ENCODE measurements around the gene SERPING1. TPM values are rescaled to one million over a fixed set of nuclear protein-coding genes. Genes with fewer than 3 reads are reported as not detected.

SERPING1 gene
- total RNA-seq, 4 donors from 2014 or later, result 107 to 343 (median 196) TPM

DNA sequence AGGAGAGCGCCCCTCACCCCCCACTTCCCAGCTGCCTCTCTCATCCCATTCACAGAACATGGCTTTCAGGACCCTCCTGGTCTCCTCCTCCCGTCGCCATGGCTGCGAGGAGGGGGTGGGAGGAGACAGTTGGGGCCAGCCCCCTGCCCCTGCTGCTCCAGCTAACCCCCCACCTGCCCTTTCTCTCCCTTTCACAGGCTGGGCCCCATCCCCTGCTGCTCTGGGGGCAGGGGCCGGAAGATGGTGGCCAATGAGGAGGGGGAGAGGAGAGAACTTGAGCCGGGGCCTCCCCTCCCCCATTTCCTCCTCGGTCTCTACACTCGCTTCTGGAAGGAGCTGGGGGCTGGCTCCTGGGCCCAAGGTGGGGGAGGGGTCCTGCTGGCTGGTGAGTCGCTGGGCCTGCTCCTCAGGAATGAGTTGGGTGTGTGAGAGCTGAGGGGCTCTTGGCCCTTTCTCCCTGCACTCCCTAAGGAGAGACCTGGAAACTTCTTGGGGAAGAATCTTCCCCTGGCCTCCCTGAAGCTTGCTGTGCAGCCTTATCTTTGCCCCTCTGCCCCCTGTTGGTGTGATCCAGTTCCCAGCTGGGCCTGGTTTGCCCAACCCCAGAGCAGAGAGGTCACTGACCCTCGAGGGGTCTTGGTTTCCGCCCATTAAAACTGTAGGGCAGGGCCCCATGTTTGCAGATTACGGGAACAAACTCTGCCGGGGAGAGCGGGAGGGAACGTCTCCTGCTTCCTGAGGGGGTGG, 42.0 kb downstream of the SERPING1 start:
- TF ChIP-seq POLR2A (IDR thresholded peaks at IDR 0.05) (no peak), CTCF (IDR thresholded peaks at IDR 0.05) (no peak)
- Histone ChIP-seq H3K27ac (peak overlapping the region in 2 of 3 donors; percentile 71 to 73), H3K27me3 (no peaks in the 10 kb centered on the region), H3K9me3 (no peaks in the 10 kb centered on the region), H3K36me3 (no peaks in the 10 kb centered on the region), H3K4me3 (replicated peaks in 1 of 3) (peak overlapping the region; percentile 65 to 88 (median 70)), H3K4me1 (peaks cover 50 to 63% of the 10 kb centered on the region in 2 donors)
- peak; percentile 50 to 52 for DNase-seq
- intact Hi-C loops (cut with DNase I), result loop anchor here (5.0 to 10.0 kb wide), 2 partner anchors 72 to 295 kb away; partner anchors contain the start of gene UBE2L6
- WGBS, 2 donors, result 3 to 24% methylated on average over 5 to 14 of the region's 15 CpGs

DNA sequence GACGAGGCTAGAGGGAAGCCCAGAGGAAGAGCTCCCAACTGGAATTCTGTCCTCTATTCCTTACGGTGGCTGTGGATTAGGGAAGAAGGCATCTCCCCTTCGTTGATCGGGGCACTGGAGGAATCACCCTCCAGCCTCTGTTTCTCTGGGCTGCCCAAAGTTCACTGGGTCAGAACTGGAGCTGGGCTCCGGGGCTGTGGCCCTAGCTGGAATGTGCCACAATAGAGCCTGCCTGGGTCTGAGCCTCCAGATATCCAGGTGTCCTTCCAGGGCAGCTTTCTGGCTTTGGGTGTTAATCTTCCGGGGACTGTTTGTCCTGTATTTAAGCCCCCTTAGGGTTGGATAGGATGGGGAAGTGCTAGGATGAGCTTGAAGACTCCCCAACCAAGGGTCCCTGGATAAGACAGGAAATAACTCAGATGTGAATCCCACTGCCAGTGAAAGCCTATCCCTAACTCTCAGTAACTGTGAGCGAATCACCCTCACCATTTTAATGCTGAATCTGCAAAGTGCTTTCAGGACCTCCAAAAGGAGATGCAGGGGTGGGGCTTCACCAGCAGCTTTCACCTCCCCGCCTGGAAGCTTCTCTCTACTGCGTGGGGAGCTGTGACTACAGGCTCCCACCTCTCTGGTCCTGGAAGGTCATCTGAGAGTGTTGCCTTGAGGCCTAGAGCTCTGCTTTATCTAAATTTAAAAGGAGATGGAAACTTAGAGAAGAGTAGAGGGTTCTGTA, 42.7 kb downstream of the SERPING1 start:
- H3K4me3 ChIP-seq (replicated peaks in 1 of 3), result no peak overlapping the region
- H3K36me3 ChIP-seq, result no peaks in the 10 kb centered on the region
- DNase-seq, result no peak
- WGBS, 2 donors, result 47 to 60% methylated on average over 6 to 8 of the region's 9 CpGs
- peak overlapping the region in 2 of 3 donors; percentile 71 to 73 for H3K27ac ChIP-seq
- H3K9me3 ChIP-seq, result no peaks in the 10 kb centered on the region
- no peak for TF ChIP-seq POLR2A (IDR thresholded peaks at IDR 0.05)
- no peak for TF ChIP-seq CTCF (IDR thresholded peaks at IDR 0.05)
- H3K4me1 ChIP-seq, result peaks cover 58 to 71% of the 10 kb centered on the region in 2 donors
- no peaks in the 10 kb centered on the region for H3K27me3 ChIP-seq
- intact Hi-C loops (cut with DNase I), result loop anchor here (10.0 kb wide), 1 partner anchor 295 kb away; no protein-coding TSS in a partner anchor

- 47 to 51% methylated on average over 7 of the region's 7 CpGs for WGBS, 2 donors
- H3K27ac ChIP-seq, result peak overlapping the region; percentile 67 to 73 (median 71)
- peaks cover 68 to 81% of the 10 kb centered on the region in 2 donors for H3K4me1 ChIP-seq
- TF ChIP-seq POLR2A (IDR thresholded peaks at IDR 0.05) (no peak), CTCF (IDR thresholded peaks at IDR 0.05) (peak in 4 of 6 experiments; percentile 41 to 51 (median 48))
- intact Hi-C loops (cut with DNase I), result loop anchor here (10.0 kb wide), 1 partner anchor 296 kb away; no protein-coding TSS in a partner anchor
- no peaks in the 10 kb centered on the region for H3K36me3 ChIP-seq
- no peaks in the 10 kb centered on the region for H3K9me3 ChIP-seq
- H3K27me3 ChIP-seq, result no peaks in the 10 kb centered on the region
- peak; percentile 68 to 74 for DNase-seq
- H3K4me3 ChIP-seq (replicated peaks in 1 of 3), result no peak overlapping the region
Observed at GRCh38 chr11:57641011-57641807, 43.7 kb downstream of the SERPING1 start.

GRCh38 chr11:57643802-57644201, 46.3 kb downstream of the SERPING1 start:
- Histone ChIP-seq H3K36me3 (no peaks in the 10 kb centered on the region), H3K4me1 (peaks cover 79 to 100% of the 10 kb centered on the region in 2 donors), H3K9me3 (no peaks in the 10 kb centered on the region), H3K4me3 (replicated peaks in 1 of 3) (no peak overlapping the region), H3K27me3 (peaks cover 3% of the 10 kb centered on the region), H3K27ac (no peak overlapping the region)
- TF ChIP-seq POLR2A (IDR thresholded peaks at IDR 0.05) (no peak), CTCF (IDR thresholded peaks at IDR 0.05) (no peak)
- DNase-seq, result no peak
- 79 to 83% methylated on average over 3 of the region's 3 CpGs for WGBS, 2 donors
- intact Hi-C loops (cut with DNase I), result loop anchor here (10.0 kb wide), 1 partner anchor 299 kb away; no protein-coding TSS in a partner anchor

Data from thyroid gland (tissue), 4 donors.